Measurements from ENCODE around the gene SLC3A2. TPM values are rescaled to one million over a fixed set of nuclear protein-coding genes. Genes with fewer than 3 reads are reported as not detected.

Gene SLC3A2
- total RNA-seq, 1 donor from 2014 or later = 181 TPM

DNA sequence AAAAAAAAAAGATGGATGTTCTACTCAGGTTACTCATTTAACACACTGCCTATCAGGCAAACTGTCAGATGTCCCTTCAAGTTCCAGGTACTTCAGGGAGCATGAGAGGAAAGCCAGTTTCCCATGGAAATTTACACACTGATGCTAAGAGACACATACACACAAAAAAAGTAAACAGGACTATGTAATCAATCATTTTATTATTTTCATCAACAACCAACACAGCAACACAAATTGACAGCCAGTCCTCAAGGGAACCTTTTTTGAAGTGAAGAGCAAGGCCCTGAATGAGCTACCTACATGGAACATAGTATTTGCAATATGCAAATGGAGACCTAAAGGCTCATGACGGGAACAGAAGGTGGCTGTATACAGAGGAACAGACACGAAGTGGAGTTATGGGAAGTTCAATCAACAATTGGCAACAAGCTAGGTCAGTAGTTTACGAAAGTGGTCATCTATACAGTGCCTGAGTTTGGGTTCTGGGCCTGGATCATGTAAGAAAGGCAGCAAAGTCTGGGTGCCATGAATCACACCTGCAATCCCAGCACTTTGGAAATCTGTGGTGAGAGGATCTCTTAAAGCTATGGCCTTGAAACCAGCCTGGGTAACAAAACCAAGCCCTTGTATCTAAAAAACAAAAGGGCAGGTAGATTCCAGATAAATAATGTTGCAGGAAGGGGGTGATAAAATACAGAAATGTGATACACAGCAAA is 28.7 kb upstream of the SLC3A2 start:
- Mint-ChIP-seq H3K27ac (ENCODE audit: unreplicated experiment) (peak overlapping the region; percentile 20), H3K27me3 (ENCODE audit: low read depth) (peaks cover 48% of the 10 kb centered on the region), H3K36me3 (ENCODE audit: low read depth) (peaks cover 46% of the 10 kb centered on the region)

DNA sequence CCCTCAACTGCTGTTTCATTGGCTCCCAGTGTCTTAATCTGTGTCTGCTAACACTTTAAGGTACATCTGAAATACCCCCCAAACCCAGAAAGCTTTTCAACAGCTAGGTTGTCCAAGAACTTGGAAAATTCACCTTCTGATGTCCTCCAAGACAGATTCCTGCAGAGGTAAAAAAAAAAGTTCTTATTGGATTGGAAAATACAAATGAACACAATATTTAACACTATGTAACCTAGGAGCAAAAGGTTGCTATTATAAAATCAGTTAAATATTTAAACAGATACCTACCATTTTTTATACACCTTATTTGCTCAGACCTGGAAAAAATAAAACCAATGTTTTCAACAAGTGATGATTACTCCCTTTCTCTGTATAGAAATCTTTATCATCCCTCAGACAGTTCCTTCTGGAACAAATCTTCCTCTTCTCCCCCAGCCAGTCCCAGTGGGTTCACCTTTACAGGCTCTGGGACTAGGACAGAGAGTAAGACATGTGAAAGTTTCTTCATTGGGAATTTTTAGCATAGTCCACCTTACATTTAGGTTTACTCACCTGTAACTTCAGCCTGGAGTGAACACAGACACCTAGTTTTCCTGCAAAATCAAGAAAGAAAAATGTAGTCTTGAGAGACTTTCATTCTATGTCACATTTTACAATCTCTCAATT is 28.0 kb upstream of the SLC3A2 start:
- H3K27ac Mint-ChIP-seq (ENCODE audit: unreplicated experiment) = peak overlapping the region; percentile 38
- peaks cover 46% of the 10 kb centered on the region for H3K36me3 Mint-ChIP-seq (ENCODE audit: low read depth)
- H3K9me3 Mint-ChIP-seq = peaks cover 2% of the 10 kb centered on the region

More for the DNA sequence above, 28.7 kb upstream of the SLC3A2 start:
- TF ChIP-seq, protein P1, sequence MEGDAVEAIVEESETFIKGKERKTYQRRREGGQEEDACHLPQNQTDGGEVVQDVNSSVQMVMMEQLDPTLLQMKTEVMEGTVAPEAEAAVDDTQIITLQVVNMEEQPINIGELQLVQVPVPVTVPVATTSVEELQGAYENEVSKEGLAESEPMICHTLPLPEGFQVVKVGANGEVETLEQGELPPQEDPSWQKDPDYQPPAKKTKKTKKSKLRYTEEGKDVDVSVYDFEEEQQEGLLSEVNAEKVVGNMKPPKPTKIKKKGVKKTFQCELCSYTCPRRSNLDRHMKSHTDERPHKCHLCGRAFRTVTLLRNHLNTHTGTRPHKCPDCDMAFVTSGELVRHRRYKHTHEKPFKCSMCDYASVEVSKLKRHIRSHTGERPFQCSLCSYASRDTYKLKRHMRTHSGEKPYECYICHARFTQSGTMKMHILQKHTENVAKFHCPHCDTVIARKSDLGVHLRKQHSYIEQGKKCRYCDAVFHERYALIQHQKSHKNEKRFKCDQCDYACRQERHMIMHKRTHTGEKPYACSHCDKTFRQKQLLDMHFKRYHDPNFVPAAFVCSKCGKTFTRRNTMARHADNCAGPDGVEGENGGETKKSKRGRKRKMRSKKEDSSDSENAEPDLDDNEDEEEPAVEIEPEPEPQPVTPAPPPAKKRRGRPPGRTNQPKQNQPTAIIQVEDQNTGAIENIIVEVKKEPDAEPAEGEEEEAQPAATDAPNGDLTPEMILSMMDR (conservative IDR thresholded peaks at IDR 0.05) = no peak
- Mint-ChIP-seq H3K4me1 (peaks cover 50% of the 10 kb centered on the region), H3K9me3 (peaks cover 3% of the 10 kb centered on the region), H3K4me3 (peak overlapping the region; percentile 98)
- no peak for DNase-seq (ENCODE audit: low read depth, low spot score)

DNA sequence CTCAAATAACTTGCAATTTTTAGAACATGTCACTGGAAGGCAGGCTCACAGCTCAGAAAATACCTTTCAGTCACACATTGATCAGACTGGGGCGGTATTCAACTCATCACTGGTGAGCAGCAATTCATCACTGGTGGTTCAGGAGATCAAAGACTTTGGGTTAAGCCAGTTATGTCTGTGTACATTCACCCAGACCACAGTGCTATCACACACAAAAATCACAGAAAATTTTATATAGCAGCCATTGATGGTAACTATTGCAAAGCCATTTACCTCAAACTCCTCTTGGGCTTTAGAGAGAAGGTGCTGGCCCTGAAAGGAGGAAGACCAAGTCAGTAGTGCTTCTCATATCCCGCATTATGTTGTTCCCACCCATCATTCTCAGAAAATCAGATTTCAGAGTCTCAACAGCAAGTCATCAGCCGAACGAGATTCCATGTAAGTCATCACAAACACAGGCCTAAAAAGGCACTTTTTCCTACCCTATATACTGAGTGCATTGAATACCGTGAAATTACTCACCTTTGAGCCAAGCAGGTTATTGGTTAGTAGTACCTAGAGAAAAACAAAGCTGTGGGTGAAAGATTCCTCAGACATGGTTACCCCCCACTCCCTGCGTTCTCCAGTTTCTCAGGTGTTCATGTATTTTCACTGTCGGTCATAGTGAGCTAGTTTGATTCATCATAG is 27.3 kb upstream of the SLC3A2 start:
- peak overlapping the region; percentile 98 for H3K4me3 Mint-ChIP-seq
- DNase-seq (ENCODE audit: low read depth, low spot score) = no peak
- TF ChIP-seq, protein P1 (conservative IDR thresholded peaks at IDR 0.05) = no peak
- H3K27ac Mint-ChIP-seq (ENCODE audit: unreplicated experiment) = peak overlapping the region; percentile 100
- no peaks in the 10 kb centered on the region for H3K9me3 Mint-ChIP-seq
- H3K4me1 Mint-ChIP-seq = peaks cover 64% of the 10 kb centered on the region
- peaks cover 46% of the 10 kb centered on the region for H3K36me3 Mint-ChIP-seq (ENCODE audit: low read depth)
- peaks cover 40% of the 10 kb centered on the region for H3K27me3 Mint-ChIP-seq (ENCODE audit: low read depth)

More for the DNA sequence above, 28.0 kb upstream of the SLC3A2 start:
- H3K4me1 Mint-ChIP-seq = peaks cover 57% of the 10 kb centered on the region
- no peak for DNase-seq (ENCODE audit: low read depth, low spot score)
- H3K4me3 Mint-ChIP-seq = peak overlapping the region; percentile 98
- peaks cover 46% of the 10 kb centered on the region for H3K27me3 Mint-ChIP-seq (ENCODE audit: low read depth)
- TF ChIP-seq, protein P1 (conservative IDR thresholded peaks at IDR 0.05) = no peak

DNA sequence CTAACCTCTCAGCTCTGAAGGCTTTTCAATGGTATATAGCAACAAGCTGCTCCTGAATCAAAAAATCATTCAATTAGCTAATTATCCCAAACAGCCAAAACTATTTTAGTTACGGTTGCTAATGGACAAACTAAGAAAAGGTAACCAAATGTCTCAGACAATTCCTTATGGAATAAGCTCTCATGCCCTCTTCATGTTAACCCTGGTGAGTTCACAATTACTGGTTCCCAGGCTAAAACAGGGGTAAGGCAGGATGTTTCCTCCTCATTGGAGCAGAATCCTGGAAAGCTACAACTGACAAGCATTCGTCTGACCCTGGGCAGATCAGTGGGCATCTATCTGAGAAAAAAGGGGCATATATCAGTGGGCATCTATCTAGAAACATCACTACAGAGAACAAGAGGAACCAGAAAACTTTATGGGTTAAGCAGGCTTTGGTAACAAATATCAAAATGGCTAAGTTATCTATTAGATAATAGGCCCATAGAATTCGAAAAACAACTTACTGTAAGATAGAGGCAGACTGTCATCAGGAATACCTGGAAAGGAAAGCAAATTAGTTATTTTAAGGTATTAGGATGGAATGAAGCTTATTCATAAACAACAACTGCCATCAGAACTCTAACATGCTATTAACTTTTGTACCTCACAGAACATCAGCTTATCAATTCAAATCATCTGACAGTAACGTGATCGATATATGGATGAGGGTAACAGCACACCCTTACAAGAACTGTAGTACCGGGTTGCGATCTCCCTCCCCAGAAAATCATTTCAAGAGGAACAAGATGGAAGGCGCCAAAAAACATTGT is 26.5 kb upstream of the SLC3A2 start:
- Mint-ChIP-seq H3K27ac (ENCODE audit: unreplicated experiment) (peak overlapping the region; percentile 100), H3K4me1 (peaks cover 68% of the 10 kb centered on the region), H3K4me3 (peak overlapping the region; percentile 98), H3K27me3 (ENCODE audit: low read depth) (peaks cover 40% of the 10 kb centered on the region), H3K36me3 (ENCODE audit: low read depth) (peaks cover 46% of the 10 kb centered on the region), H3K9me3 (no peaks in the 10 kb centered on the region)
- no peak for DNase-seq (ENCODE audit: low read depth, low spot score)
- TF ChIP-seq, protein P1 (conservative IDR thresholded peaks at IDR 0.05) = no peak
